Testis (tissue), 2 donors: Measurements from ENCODE around the gene TFDP2.

Source experiments
- POLR2A ChIP-seq: fragments of 450-650 bp; IDR thresholded peaks from one replicate; pipeline ENCODE4 v1.6.1; 2017; ENCODE audit warnings: antibody characterized with exemption, mild to moderate bottlenecking, moderate library complexity
- TF ChIP-seq, protein P1 (sequence below), 3 experiments: fragments of 450-650 bp in 2 of 3; fragments of 200-600 bp in 1 of 3; sonication (generic) in 1 of 3; IDR thresholded peaks; one replicate each; pipeline ENCODE4 v1.5.1; 2016 to 2019; ENCODE audit warnings: antibody characterized with exemption in 3 of 3, mild to moderate bottlenecking in 2 of 3, moderate library complexity in 1 of 3

- TF ChIP-seq, protein P1, sequence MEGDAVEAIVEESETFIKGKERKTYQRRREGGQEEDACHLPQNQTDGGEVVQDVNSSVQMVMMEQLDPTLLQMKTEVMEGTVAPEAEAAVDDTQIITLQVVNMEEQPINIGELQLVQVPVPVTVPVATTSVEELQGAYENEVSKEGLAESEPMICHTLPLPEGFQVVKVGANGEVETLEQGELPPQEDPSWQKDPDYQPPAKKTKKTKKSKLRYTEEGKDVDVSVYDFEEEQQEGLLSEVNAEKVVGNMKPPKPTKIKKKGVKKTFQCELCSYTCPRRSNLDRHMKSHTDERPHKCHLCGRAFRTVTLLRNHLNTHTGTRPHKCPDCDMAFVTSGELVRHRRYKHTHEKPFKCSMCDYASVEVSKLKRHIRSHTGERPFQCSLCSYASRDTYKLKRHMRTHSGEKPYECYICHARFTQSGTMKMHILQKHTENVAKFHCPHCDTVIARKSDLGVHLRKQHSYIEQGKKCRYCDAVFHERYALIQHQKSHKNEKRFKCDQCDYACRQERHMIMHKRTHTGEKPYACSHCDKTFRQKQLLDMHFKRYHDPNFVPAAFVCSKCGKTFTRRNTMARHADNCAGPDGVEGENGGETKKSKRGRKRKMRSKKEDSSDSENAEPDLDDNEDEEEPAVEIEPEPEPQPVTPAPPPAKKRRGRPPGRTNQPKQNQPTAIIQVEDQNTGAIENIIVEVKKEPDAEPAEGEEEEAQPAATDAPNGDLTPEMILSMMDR (IDR thresholded peaks at IDR 0.05) = no peak
- no peak for TF ChIP-seq POLR2A
Observed at GRCh38 chr3:142175478-142175877, 26.1 kb upstream of the TFDP2 start.
